GM19438 (cell line): Measurements from ENCODE around the gene C9orf78.
"Not testable (repeated sequence)": the region's sequence is repeated elsewhere in the genome, so short reads cannot be mapped to it uniquely, and the experiment has no call there.

Experiments
- ATAC-seq: cut with Tn5 transposase; IDR thresholded peaks from one replicate; pipeline ENCODE4 v1.9.1; 2021; ENCODE audit warnings: low read depth; ENCODE audit not compliant: unreplicated experiment

The C9orf78 gene

GRCh38 chr9:129814432-129815223, 20.4 kb downstream of the C9orf78 start:
- ATAC-seq = no peak

GRCh38 chr9:129813661-129814060, 21.4 kb downstream of the C9orf78 start:
- no peak for ATAC-seq

GRCh38 chr9:129812385-129812784, 22.7 kb downstream of the C9orf78 start:
- no peak for ATAC-seq

- no peak for ATAC-seq
Measured at GRCh38 chr9:129811967-129812363, 23.1 kb downstream of the C9orf78 start.

- ATAC-seq = no peak
Measured at GRCh38 chr9:129810788-129811187, 24.3 kb downstream of the C9orf78 start.

GRCh38 chr9:129810116-129810515, 25.0 kb downstream of the C9orf78 start:
- no peak for ATAC-seq

- no peak for ATAC-seq
Measured at GRCh38 chr9:129809346-129809745, 25.7 kb downstream of the C9orf78 start.

- no peak for ATAC-seq
Measured at GRCh38 chr9:129806061-129806460, 29.0 kb downstream of the C9orf78 start.

GRCh38 chr9:129803676-129804060, 31.4 kb downstream of the C9orf78 start:
- peak; percentile 9 for ATAC-seq

- ATAC-seq = peak; percentile 90
Measured at GRCh38 chr9:129802833-129803675, 32.0 kb downstream of the C9orf78 start, which contains the start of gene TOR1B. TSS of gene TOR1B (plus strand) at chr9:129803184. CDS start at chr9:129803213, 29 bp downstream.

- ATAC-seq = no peak
Measured at GRCh38 chr9:129801504-129801903, 33.6 kb downstream of the C9orf78 start.

- ATAC-seq = no peak
Measured at GRCh38 chr9:129798973-129799372, 36.1 kb downstream of the C9orf78 start.

GRCh38 chr9:129796029-129796428, 39.0 kb downstream of the C9orf78 start:
- not testable (repeated sequence) for ATAC-seq

GRCh38 chr9:129794549-129794948, 40.5 kb downstream of the C9orf78 start:
- no peak for ATAC-seq

GRCh38 chr9:129786481-129786880, 48.6 kb downstream of the C9orf78 start:
- no peak for ATAC-seq

GRCh38 chr9:129785866-129786265, 49.2 kb downstream of the C9orf78 start:
- ATAC-seq = no peak

GRCh38 chr9:129784970-129785369, 50.1 kb downstream of the C9orf78 start:
- ATAC-seq = not testable (repeated sequence)

- no peak for ATAC-seq
Measured at GRCh38 chr9:129783516-129784361, 51.3 kb downstream of the C9orf78 start.

- ATAC-seq = no peak
Measured at GRCh38 chr9:129781981-129782380, 53.1 kb downstream of the C9orf78 start.

GRCh38 chr9:129781131-129781530, 53.9 kb downstream of the C9orf78 start:
- ATAC-seq = no peak
